ENCODE data around the gene CNGA2.

Gene CNGA2

DNA sequence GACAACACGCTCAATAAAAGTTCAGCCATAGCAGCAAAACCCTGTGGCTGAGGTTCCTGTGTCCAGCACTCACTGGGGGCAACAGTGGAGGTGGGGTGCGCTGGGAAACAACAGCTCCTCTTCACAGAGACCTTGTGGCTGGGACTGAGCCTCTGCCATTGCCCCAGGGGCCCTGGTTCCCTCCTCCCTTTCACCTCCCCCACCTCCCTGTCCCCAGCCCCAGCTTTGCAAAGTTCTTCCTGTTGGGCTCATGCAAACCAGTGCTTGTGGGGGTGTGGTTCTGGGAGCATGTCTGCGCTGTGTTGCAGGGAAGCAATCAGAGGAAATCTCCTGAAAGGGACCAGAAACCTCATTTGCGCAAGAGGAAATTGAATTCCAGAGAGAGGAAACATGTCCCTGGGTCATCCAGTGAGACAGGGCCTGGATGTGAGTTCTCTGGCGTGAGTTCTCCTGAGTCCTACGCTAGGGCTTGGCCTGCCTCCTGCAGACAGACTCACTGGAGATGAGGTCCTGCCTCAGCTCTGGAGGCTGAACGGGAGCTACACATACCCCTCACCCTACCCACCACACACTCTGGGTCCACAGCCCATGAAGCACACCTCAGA is 11.3 kb upstream of the CNGA2 start:
- no peaks in the 10 kb centered on the region for H3K36me3 ChIP-seq (replicated peaks)
- H3K27ac ChIP-seq: no peak overlapping the region
- no peak for DNase-seq
- in situ Hi-C loops (cut with HindIII; ENCODE audit: low pct_ligation_motif_present, low sequenced_read_pairs): no loop called here
- H3K27me3 ChIP-seq (replicated peaks): no peaks in the 10 kb centered on the region
- no peak overlapping the region for H3K4me3 ChIP-seq (ENCODE audit: low read depth, low read length)
- no peak for TF ChIP-seq CTCF (IDR thresholded peaks at IDR 0.05; ENCODE audit: low read depth, low read length, missing control alignments)

DNA sequence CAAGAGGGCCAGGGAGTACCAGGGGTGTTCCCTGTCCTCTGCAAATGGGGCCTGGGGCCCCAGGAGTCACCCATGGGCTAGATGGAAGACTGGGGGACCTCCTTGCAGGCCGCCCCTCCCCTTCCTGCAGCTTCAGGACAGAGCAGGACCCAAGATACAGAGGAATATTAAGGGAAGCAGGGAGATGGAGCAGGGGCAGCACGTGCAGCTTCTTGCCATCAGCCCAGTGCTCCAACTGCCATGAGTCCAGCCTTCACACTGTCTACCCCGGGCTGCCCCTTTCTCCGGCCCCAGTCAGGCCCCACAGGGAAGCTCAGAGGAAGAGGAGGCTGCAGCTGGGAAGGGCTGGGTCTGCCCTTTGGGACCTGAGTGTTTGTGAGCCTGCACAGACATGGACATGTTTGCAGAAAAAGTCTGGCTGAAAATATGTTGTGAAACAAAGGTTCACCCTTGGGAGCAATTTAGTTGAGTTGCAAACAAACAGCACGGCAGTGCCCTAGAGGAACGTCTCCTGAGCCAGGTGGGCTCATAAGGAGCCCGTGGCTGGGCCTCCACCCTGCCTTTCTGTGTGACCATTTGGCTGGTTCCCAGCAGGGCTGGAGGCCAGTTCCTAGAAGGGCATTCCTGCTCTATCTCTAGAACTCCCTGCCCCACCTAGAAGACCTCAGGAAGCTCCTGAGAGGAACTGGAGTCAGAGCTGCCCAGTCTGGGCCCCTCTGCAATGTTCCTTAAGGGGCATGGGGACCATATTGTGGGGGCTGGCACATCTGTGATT is 9.8 kb upstream of the CNGA2 start:
- in situ Hi-C loops (cut with HindIII; ENCODE audit: low pct_ligation_motif_present, low sequenced_read_pairs): no loop called here
- Histone ChIP-seq H3K27me3 (replicated peaks) (no peaks in the 10 kb centered on the region), H3K27ac (no peak overlapping the region), H3K36me3 (replicated peaks) (no peaks in the 10 kb centered on the region), H3K4me3 (ENCODE audit: low read depth, low read length) (no peak overlapping the region)
- no peak for DNase-seq
- no peak for TF ChIP-seq CTCF (IDR thresholded peaks at IDR 0.05; ENCODE audit: low read depth, low read length, missing control alignments)

DNA sequence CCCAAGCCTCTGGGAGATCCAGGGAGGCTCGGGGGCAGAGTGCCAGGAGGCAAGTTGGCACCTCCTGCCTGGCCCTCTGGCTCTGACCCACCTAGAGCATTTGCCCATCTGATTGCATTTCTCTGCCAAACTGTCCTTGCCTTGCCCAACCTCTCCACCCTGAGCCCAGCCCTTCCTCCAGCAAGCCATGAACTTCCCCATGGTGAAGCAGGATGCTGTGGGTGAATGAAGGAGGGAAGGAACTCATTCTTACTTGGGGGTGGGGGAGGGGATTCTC is 9.3 kb upstream of the CNGA2 start:
- H3K36me3 ChIP-seq (replicated peaks): no peaks in the 10 kb centered on the region
- H3K27ac ChIP-seq: no peak overlapping the region
- no peak for DNase-seq
- in situ Hi-C loops (cut with HindIII; ENCODE audit: low pct_ligation_motif_present, low sequenced_read_pairs): no loop called here
- no peaks in the 10 kb centered on the region for H3K27me3 ChIP-seq (replicated peaks)
- TF ChIP-seq CTCF (IDR thresholded peaks at IDR 0.05; ENCODE audit: low read depth, low read length, missing control alignments): no peak
- H3K4me3 ChIP-seq (ENCODE audit: low read depth, low read length): no peak overlapping the region

- Histone ChIP-seq H3K36me3 (replicated peaks) (no peaks in the 10 kb centered on the region), H3K27ac (no peak overlapping the region), H3K4me3 (ENCODE audit: low read depth, low read length) (no peak overlapping the region), H3K27me3 (replicated peaks) (no peaks in the 10 kb centered on the region)
- in situ Hi-C loops (cut with HindIII; ENCODE audit: low pct_ligation_motif_present, low sequenced_read_pairs): no loop called here
- no peak for DNase-seq
- no peak for TF ChIP-seq CTCF (IDR thresholded peaks at IDR 0.05; ENCODE audit: low read depth, low read length, missing control alignments)
Measured at GRCh38 chrX:151726751-151727150, 7.8 kb upstream of the CNGA2 start.

GRCh38 chrX:151727346-151727745 is 7.2 kb upstream of the CNGA2 start:
- no peak for DNase-seq
- in situ Hi-C loops (cut with HindIII; ENCODE audit: low pct_ligation_motif_present, low sequenced_read_pairs): no loop called here
- Histone ChIP-seq H3K4me3 (ENCODE audit: low read depth, low read length) (no peak overlapping the region), H3K27ac (no peak overlapping the region), H3K36me3 (replicated peaks) (no peaks in the 10 kb centered on the region), H3K27me3 (replicated peaks) (no peaks in the 10 kb centered on the region)
- TF ChIP-seq CTCF (IDR thresholded peaks at IDR 0.05; ENCODE audit: low read depth, low read length, missing control alignments): no peak

Data from brain microvascular endothelial cell (primary cell).